Measurements from ENCODE around the gene NPIPB6. TPM values are rescaled to one million over a fixed set of nuclear protein-coding genes. Genes with fewer than 3 reads are reported as not detected.
A peak's percentile ranks its signal among the peaks of the same experiment; 100 is the strongest.

The NPIPB6 gene
- total and polyA plus RNA-seq, 2 experiments from 2014 or later, result 0.32 to 0.48 TPM

DNA sequence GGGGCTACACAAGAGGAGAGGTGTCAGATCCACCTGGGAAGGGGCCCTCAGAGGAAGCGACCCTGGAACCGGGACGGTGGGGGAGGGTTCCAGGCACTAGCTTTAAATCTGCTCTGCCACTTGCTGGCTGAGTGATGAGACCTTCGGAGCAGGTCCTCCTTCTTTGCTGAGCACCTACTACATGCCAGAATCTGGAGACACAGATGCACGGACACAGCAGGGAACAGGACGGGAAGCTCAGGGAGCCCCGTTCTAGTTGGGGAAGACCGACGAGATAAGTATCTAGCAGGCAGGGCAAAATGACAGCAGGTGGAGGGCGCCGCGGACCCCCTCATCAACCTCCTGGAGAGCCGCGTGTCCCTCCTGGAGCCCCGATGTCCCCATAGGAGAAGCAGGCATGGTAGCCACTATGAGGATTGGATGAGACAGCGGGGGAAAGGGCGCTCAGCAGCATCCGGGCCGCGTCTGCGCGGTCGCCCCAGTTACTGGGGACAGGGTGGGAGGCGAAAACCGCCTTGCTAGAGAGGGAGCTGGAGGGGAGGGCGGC, 43.8 kb downstream of the NPIPB6 start:
- no peaks in the 10 kb centered on the region for H3K4me1 ChIP-seq (ENCODE audit: insufficient read depth)
- no peaks in the 10 kb centered on the region for H3K9me3 ChIP-seq (ENCODE audit: low read depth)
- no peak for TF ChIP-seq EZH2phosphoT487 (IDR thresholded peaks at IDR 0.05; ENCODE audit: insufficient read depth, low read depth)
- TF ChIP-seq EZH2 (IDR thresholded peaks at IDR 0.05; ENCODE audit: insufficient read depth, poor library complexity, severe bottlenecking), result no peak
- H3K36me3 ChIP-seq (ENCODE audit: low read depth), result no peaks in the 10 kb centered on the region
- no peak overlapping the region for H3K27ac ChIP-seq
- H3K9ac ChIP-seq, result no peak overlapping the region
- H3K4me3 ChIP-seq, result no peak overlapping the region
- no peak for DNase-seq
- in situ Hi-C loops (cut with MboI), result no loop called here
- H3K27me3 ChIP-seq (replicated peaks; ENCODE audit: insufficient read depth), result no peaks in the 10 kb centered on the region
- 82 to 83% methylated on average over 19 to 26 of the region's 26 CpGs for WGBS, 2 experiments (ENCODE audit: low coverage in 1 of 2, low lambda C conversion rate in 2 of 2, missing lambda C conversion rate in 2 of 2)
- no peaks in the 10 kb centered on the region for H3K9me2 ChIP-seq (ENCODE audit: insufficient read depth)
- H3F3A ChIP-seq (ENCODE audit: insufficient read depth), result no peaks in the 10 kb centered on the region
- no peaks in the 10 kb centered on the region for H4K20me1 ChIP-seq (ENCODE audit: insufficient read depth)
- no peak overlapping the region for H3K4me2 ChIP-seq (ENCODE audit: unreplicated experiment)
- H2AFZ ChIP-seq, result no peak overlapping the region
- no peaks in the 10 kb centered on the region for H3K79me2 ChIP-seq (ENCODE audit: insufficient read depth)

DNA sequence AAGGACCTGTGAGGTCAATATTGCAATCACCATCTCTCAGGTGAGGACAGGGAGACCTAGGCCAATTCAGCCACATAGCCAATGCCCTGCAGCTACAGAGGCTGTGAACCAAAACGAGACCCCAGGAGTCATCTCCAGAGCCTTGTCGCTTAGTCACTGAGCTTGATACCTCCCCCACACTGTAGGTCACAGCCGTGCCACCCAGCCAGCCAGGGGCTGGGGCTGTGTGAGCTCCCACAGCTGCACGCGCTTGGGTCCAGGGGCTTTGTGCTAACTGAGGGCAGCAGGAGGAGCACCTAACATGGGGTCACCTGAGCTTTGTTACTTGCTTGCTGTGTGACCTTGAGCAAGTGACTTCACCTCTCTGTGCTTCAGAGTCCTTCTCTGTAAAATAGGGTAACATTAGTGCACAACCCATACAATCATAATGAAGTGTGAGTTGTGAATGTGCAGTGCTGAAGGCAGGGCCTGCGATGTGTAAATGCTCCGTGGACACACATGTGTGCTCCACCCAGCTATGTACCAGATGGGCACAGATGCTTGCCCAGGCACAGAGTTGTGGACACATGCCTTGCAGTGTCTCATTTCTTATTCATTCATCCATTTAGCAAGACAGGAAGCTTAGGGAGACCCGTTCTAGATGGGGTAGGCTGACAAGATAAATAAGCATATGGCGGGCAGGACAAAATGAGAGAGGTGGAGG, 45.1 kb downstream of the NPIPB6 start:
- Histone ChIP-seq H3F3A (ENCODE audit: insufficient read depth) (no peaks in the 10 kb centered on the region), H3K4me3 (no peak overlapping the region), H4K20me1 (ENCODE audit: insufficient read depth) (no peaks in the 10 kb centered on the region), H2AFZ (no peak overlapping the region), H3K9ac (no peak overlapping the region), H3K9me2 (ENCODE audit: insufficient read depth) (no peaks in the 10 kb centered on the region), H3K27ac (no peak overlapping the region), H3K4me2 (ENCODE audit: unreplicated experiment) (no peak overlapping the region), H3K9me3 (ENCODE audit: low read depth) (no peaks in the 10 kb centered on the region), H3K4me1 (ENCODE audit: insufficient read depth) (no peaks in the 10 kb centered on the region), H3K79me2 (ENCODE audit: insufficient read depth) (no peaks in the 10 kb centered on the region), H3K36me3 (ENCODE audit: low read depth) (no peaks in the 10 kb centered on the region), H3K27me3 (replicated peaks; ENCODE audit: insufficient read depth) (no peaks in the 10 kb centered on the region)
- 64 to 72% methylated on average over 9 of the region's 9 CpGs for WGBS, 2 experiments (ENCODE audit: low coverage in 1 of 2, low lambda C conversion rate in 2 of 2, missing lambda C conversion rate in 2 of 2)
- TF ChIP-seq EZH2phosphoT487 (IDR thresholded peaks at IDR 0.05; ENCODE audit: insufficient read depth, low read depth) (no peak), EZH2 (IDR thresholded peaks at IDR 0.05; ENCODE audit: insufficient read depth, poor library complexity, severe bottlenecking) (no peak)
- no peak for DNase-seq
- in situ Hi-C loops (cut with MboI), result no loop called here

DNA sequence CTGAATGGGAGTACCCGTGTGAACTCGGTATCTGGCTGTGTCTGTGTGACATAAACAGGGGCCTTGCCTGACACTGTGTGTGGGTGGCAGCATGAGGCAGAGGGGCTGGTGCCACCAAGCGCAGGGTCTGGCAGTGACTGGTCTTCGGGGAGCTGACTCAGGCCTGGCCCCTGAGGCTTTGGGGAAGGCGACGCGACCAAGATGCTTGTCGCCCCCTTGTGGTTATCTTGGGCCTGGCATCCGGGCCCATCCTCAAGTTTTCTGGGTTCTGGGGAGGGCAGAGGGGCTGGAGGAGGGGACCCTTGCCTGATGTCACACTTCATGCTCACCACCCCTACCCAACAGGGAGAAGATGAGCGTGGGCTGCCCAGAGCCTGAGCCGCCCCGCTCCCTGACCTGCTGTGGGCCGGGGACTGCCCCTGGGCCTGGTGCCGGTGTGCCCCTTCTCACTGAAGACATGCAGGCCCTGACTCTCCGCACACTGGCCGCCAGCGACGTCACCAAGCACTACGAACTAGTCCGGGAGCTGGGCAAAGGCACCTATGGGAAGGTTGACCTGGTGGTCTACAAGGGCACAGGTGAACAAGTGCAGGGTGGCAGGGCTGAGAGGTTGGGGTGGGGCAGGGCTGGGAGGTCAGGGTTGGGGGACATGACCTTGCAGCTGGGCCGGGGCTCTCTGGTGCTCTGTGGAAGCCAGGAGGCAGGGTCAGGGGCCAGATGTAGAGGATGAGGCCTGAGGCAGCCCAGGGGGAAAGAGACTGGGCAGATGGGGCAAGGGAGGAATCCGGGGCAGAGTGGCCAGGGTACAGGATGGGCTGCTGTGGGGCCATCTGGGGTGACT, 46.0 kb downstream of the NPIPB6 start:
- no peaks in the 10 kb centered on the region for H4K20me1 ChIP-seq (ENCODE audit: insufficient read depth)
- peak; percentile 72 for DNase-seq
- 22 to 25% methylated on average over 19 of the region's 22 CpGs for WGBS, 2 experiments (ENCODE audit: low coverage in 1 of 2, low lambda C conversion rate in 2 of 2, missing lambda C conversion rate in 2 of 2)
- no peak overlapping the region for H3K4me3 ChIP-seq
- TF ChIP-seq EZH2phosphoT487 (IDR thresholded peaks at IDR 0.05; ENCODE audit: insufficient read depth, low read depth) (no peak), EZH2 (IDR thresholded peaks at IDR 0.05; ENCODE audit: insufficient read depth, poor library complexity, severe bottlenecking) (no peak)
- H3K9ac ChIP-seq, result no peak overlapping the region
- in situ Hi-C loops (cut with MboI), result no loop called here
- no peak overlapping the region for H2AFZ ChIP-seq
- H3K4me2 ChIP-seq (ENCODE audit: unreplicated experiment), result no peak overlapping the region
- H3F3A ChIP-seq (ENCODE audit: insufficient read depth), result no peaks in the 10 kb centered on the region
- no peaks in the 10 kb centered on the region for H3K4me1 ChIP-seq (ENCODE audit: insufficient read depth)
- no peaks in the 10 kb centered on the region for H3K9me3 ChIP-seq (ENCODE audit: low read depth)
- no peaks in the 10 kb centered on the region for H3K79me2 ChIP-seq (ENCODE audit: insufficient read depth)
- H3K27ac ChIP-seq, result no peak overlapping the region
- H3K27me3 ChIP-seq (replicated peaks; ENCODE audit: insufficient read depth), result no peaks in the 10 kb centered on the region
- H3K36me3 ChIP-seq (ENCODE audit: low read depth), result no peaks in the 10 kb centered on the region
- H3K9me2 ChIP-seq (ENCODE audit: insufficient read depth), result no peaks in the 10 kb centered on the region

DNA sequence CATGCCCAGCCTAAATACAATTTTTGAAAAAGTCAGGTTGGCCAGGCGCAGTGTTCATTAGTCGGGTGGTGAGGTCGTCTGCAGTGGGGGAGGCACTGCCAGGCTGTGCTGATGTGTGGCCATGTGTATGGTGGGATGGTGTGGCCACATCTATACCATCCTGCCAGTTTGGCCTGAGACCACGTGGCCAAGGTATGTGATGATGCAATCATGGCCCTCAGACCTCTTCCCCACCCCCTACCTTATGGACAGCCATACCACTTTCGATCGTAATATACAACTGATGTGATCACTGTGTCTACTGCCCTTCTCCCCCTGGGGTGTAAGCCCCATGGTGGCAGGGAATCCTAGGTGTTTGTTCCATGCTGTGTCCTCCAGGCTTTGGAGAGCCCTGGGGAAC, 47.3 kb downstream of the NPIPB6 start:
- Histone ChIP-seq H3K27me3 (replicated peaks; ENCODE audit: insufficient read depth) (no peaks in the 10 kb centered on the region), H3K4me3 (no peak overlapping the region), H3K9me3 (ENCODE audit: low read depth) (no peaks in the 10 kb centered on the region), H3K9me2 (ENCODE audit: insufficient read depth) (no peaks in the 10 kb centered on the region), H3K4me1 (ENCODE audit: insufficient read depth) (no peaks in the 10 kb centered on the region), H3K27ac (no peak overlapping the region), H3K79me2 (ENCODE audit: insufficient read depth) (no peaks in the 10 kb centered on the region), H3K36me3 (ENCODE audit: low read depth) (no peaks in the 10 kb centered on the region), H3K4me2 (ENCODE audit: unreplicated experiment) (no peak overlapping the region), H3K9ac (no peak overlapping the region), H4K20me1 (ENCODE audit: insufficient read depth) (no peaks in the 10 kb centered on the region), H2AFZ (no peak overlapping the region), H3F3A (ENCODE audit: insufficient read depth) (no peaks in the 10 kb centered on the region)
- no peak for DNase-seq
- in situ Hi-C loops (cut with MboI), result no loop called here
- 67 to 69% methylated on average over 6 of the region's 6 CpGs for WGBS, 2 experiments (ENCODE audit: low coverage in 1 of 2, low lambda C conversion rate in 2 of 2, missing lambda C conversion rate in 2 of 2)
- TF ChIP-seq EZH2 (IDR thresholded peaks at IDR 0.05; ENCODE audit: insufficient read depth, poor library complexity, severe bottlenecking), result no peak
- no peak for TF ChIP-seq EZH2phosphoT487 (IDR thresholded peaks at IDR 0.05; ENCODE audit: insufficient read depth, low read depth)

Measured in GM23248 (cell line).